ENCODE measurements around the gene POC1A. TPM values are rescaled to one million over a fixed set of nuclear protein-coding genes. Genes with fewer than 3 reads are reported as not detected.

POC1A gene
- total and polyA plus RNA-seq, 3 donors from 2014 or later = 16.7 to 36.1 (median 21.7) TPM

- intact Hi-C loops (cut with DNase I; ENCODE audit: low total_unique reads) = no loop called here
- TF ChIP-seq CTCF (IDR thresholded peaks at IDR 0.05) = no peak
- TF ChIP-seq POLR2A (IDR thresholded peaks at IDR 0.05) = no peak
Observed at GRCh38 chr3:52149726-52150125, 4.5 kb downstream of the POC1A start.

DNA sequence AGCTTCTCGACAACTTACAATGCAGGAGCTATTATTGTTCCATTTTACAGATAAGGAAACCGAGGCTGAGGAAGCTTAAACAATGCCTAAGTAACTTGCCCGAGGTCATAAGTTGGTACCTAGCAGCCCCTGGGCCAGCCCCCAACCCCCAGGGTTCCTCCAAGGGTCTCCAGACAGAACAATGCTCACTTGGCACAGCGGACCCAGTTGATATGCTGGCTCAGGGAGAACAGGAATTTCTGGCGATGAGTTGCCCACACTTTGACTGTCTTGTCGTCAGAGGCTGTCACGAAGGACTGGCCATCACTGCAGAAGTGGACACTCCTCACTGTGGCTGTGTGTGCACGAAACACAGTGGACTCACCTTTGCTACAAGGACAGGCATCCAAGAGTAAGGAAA, 5.2 kb downstream of the POC1A start:
- 92 to 98% methylated on average over 3 to 8 of the region's 8 CpGs for WGBS, 2 donors
- no peak overlapping the region for H3K27ac ChIP-seq

More at GRCh38 chr3:52149726-52150125, 4.5 kb downstream of the POC1A start:
- H3K27ac ChIP-seq = no peak overlapping the region
- no peak overlapping the region for H3K4me3 ChIP-seq
- H3K9me3 ChIP-seq = no peaks in the 10 kb centered on the region
- H3K27me3 ChIP-seq = no peaks in the 10 kb centered on the region
- H3K4me1 ChIP-seq = peaks cover 9% of the 10 kb centered on the region
- H3K36me3 ChIP-seq (ENCODE audit: low read depth, missing control alignments) = no peaks in the 10 kb centered on the region
- DNase-seq = no peak
- WGBS, 2 donors = 96% methylated on average over 11 of the region's 11 CpGs; no CpG with 5 or more reads in 1 of the 2 donors

DNA sequence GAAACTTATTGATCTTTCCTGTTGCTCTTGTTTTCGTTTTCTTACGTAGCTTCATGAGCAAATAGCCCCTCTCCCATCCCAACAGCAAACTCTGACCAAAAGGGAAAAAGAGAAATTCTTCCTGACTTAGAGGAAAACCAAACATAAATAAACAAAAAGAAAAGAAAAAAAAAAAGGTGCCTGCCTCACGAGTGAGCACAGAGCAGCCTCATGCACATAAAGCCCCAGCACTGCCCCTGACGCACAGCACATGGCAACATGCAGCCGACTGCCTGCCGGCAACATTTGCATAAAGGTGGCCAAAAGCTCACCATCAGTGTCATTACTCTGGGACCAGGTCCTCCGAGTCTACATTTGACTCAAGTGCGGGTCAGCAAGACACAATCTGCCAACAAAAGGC, 6.4 kb downstream of the POC1A start:
- H3K4me3 ChIP-seq = no peak overlapping the region
- no peaks in the 10 kb centered on the region for H3K27me3 ChIP-seq
- H3K9me3 ChIP-seq = no peaks in the 10 kb centered on the region
- no peak for DNase-seq
- no peak overlapping the region for H3K27ac ChIP-seq
- intact Hi-C loops (cut with DNase I; ENCODE audit: low total_unique reads) = no loop called here
- H3K36me3 ChIP-seq (ENCODE audit: low read depth, missing control alignments) = no peaks in the 10 kb centered on the region
- peaks cover 3% of the 10 kb centered on the region for H3K4me1 ChIP-seq
- whole genome bisulfite sequencing, 2 donors = 81 to 94% methylated on average over 8 of the region's 8 CpGs
- no peak for TF ChIP-seq CTCF (IDR thresholded peaks at IDR 0.05)
- TF ChIP-seq POLR2A (IDR thresholded peaks at IDR 0.05) = no peak

More for the DNA sequence above, 5.2 kb downstream of the POC1A start:
- Histone ChIP-seq H3K9me3 (no peaks in the 10 kb centered on the region), H3K36me3 (ENCODE audit: low read depth, missing control alignments) (no peaks in the 10 kb centered on the region), H3K27me3 (no peaks in the 10 kb centered on the region), H3K4me1 (peaks cover 9% of the 10 kb centered on the region), H3K4me3 (no peak overlapping the region)
- no peak for DNase-seq
- intact Hi-C loops (cut with DNase I; ENCODE audit: low total_unique reads) = no loop called here
- TF ChIP-seq CTCF (IDR thresholded peaks at IDR 0.05) (no peak), POLR2A (IDR thresholded peaks at IDR 0.05) (no peak)

GRCh38 chr3:52146811-52147210, 7.4 kb downstream of the POC1A start:
- 89 to 91% methylated on average over 13 of the region's 13 CpGs for WGBS, 2 donors
- no peaks in the 10 kb centered on the region for H3K36me3 ChIP-seq (ENCODE audit: low read depth, missing control alignments)

More at GRCh38 chr3:52146811-52147210, 7.4 kb downstream of the POC1A start:
- TF ChIP-seq POLR2A (IDR thresholded peaks at IDR 0.05) (no peak), CTCF (IDR thresholded peaks at IDR 0.05) (no peak)
- Histone ChIP-seq H3K4me3 (no peak overlapping the region), H3K27me3 (no peaks in the 10 kb centered on the region), H3K4me1 (peaks cover 3% of the 10 kb centered on the region), H3K9me3 (no peaks in the 10 kb centered on the region), H3K27ac (no peak overlapping the region)
- intact Hi-C loops (cut with DNase I; ENCODE audit: low total_unique reads) = no loop called here
- DNase-seq = no peak

All from testis (tissue), 3 donors.